ENCODE results near the gene ASH1L.
"Not testable (repeated sequence)": the region's sequence is repeated elsewhere in the genome, so short reads cannot be mapped to it uniquely, and the experiment has no call there.

ASH1L gene

GRCh38 chr1:155486952-155487351, 75.7 kb downstream of the ASH1L start:
- not testable (repeated sequence) for DNase-seq

GRCh38 chr1:155485945-155486344, 76.7 kb downstream of the ASH1L start:
- DNase-seq: no peak

- DNase-seq: no peak
These were observed 77.4 kb downstream of the ASH1L start for GRCh38 chr1:155485222-155485621.

- no peak for DNase-seq
These were observed 80.8 kb downstream of the ASH1L start for GRCh38 chr1:155481741-155482241.

- no peak for DNase-seq
These were observed 83.4 kb downstream of the ASH1L start for GRCh38 chr1:155479205-155479604.

GRCh38 chr1:155478270-155478852, 84.2 kb downstream of the ASH1L start:
- DNase-seq: no peak

GRCh38 chr1:155474146-155474545, 88.5 kb downstream of the ASH1L start:
- DNase-seq: no peak

GRCh38 chr1:155473151-155473821, 89.3 kb downstream of the ASH1L start:
- no peak for DNase-seq

- DNase-seq: no peak
These were observed 90.0 kb downstream of the ASH1L start for GRCh38 chr1:155472491-155473083.

GRCh38 chr1:155471891-155472290, 90.7 kb downstream of the ASH1L start:
- DNase-seq: no peak

GRCh38 chr1:155471026-155471425, 91.6 kb downstream of the ASH1L start:
- DNase-seq: no peak

- no peak for DNase-seq
These were observed 95.6 kb downstream of the ASH1L start for GRCh38 chr1:155466996-155467395.

GRCh38 chr1:155466617-155466972, 96.0 kb downstream of the ASH1L start:
- no peak for DNase-seq

- DNase-seq: no peak
These were observed 98.5 kb downstream of the ASH1L start for GRCh38 chr1:155463865-155464650.

- no peak for DNase-seq
These were observed 104.5 kb downstream of the ASH1L start for GRCh38 chr1:155458111-155458510.

GRCh38 chr1:155457266-155457665, 105.3 kb downstream of the ASH1L start:
- DNase-seq: no peak

- no peak for DNase-seq
These were observed 106.9 kb downstream of the ASH1L start for GRCh38 chr1:155455588-155456195.

GRCh38 chr1:155454096-155454495, 108.5 kb downstream of the ASH1L start:
- no peak for DNase-seq

GRCh38 chr1:155453141-155453540, 109.5 kb downstream of the ASH1L start:
- DNase-seq: no peak

- no peak for DNase-seq
These were observed 111.4 kb downstream of the ASH1L start for GRCh38 chr1:155451199-155451598.

- DNase-seq: not testable (repeated sequence)
These were observed 120.2 kb downstream of the ASH1L start for GRCh38 chr1:155442431-155442830.

- DNase-seq: no peak
These were observed 125.2 kb downstream of the ASH1L start for GRCh38 chr1:155437405-155437804.

- DNase-seq: not testable (repeated sequence)
These were observed 128.7 kb downstream of the ASH1L start for GRCh38 chr1:155433831-155434389.
